Gastroesophageal sphincter (tissue), 4 donors: ENCODE measurements around the gene NUP107. TPM values are rescaled to one million over a fixed set of nuclear protein-coding genes. Genes with fewer than 3 reads are reported as not detected.

Source experiments
- ATAC-seq: fragments of 150-250 bp; one replicate; pipeline ENCODE4 v1.9.1; 2016; ENCODE audit warnings: mild to moderate bottlenecking, moderate library complexity
- H3K27ac ChIP-seq, 4 donors: fragments of 200-600 bp; sonication (generic) in 3 of 4; 1 replicate in 3 of 4; 2 replicates in 1 of 4; pipeline ENCODE4 v1.5.1; 2016 to 2019
- H3K27me3 ChIP-seq: fragments of 200-600 bp; sonication (generic); one replicate; pipeline ENCODE4 v1.5.1; 2019
- H3K36me3 ChIP-seq, 2 donors: fragments of 200-600 bp; sonication (generic); one replicate each; pipeline ENCODE4 v1.5.1; 2019; ENCODE audit warnings: control low read depth in 1 of 2
- H3K4me1 ChIP-seq, 3 donors: fragments of 200-600 bp; sonication (generic); 1 replicate in 2 of 3; 2 replicates in 1 of 3; pipeline ENCODE4 v1.5.1; 2016 to 2019; ENCODE audit warnings: control low read depth in 2 of 3
- H3K4me3 ChIP-seq, 2 donors: fragments of 200-600 bp; sonication (generic); one replicate each; pipeline ENCODE4 v1.5.1; 2019; ENCODE audit warnings: mild to moderate bottlenecking in 1 of 2, moderate library complexity in 1 of 2
- H3K9me3 ChIP-seq, 3 donors: fragments of 200-600 bp; sonication (generic); one replicate each; pipeline ENCODE4 v1.5.1; 2017 to 2019; ENCODE audit warnings: control low read depth in 2 of 3
- EP300 ChIP-seq: sonication (generic); formaldehyde crosslinking; IDR thresholded peaks from one replicate; pipeline ENCODE4 v1.6.1; 2017; ENCODE audit warnings: antibody characterized with exemption, mild to moderate bottlenecking
- POLR2A ChIP-seq, 2 donors: fragments of 450-650 bp; IDR thresholded peaks; one replicate each; pipeline ENCODE4 v1.6.1; 2017; ENCODE audit warnings: antibody characterized with exemption in 2 of 2, mild to moderate bottlenecking in 2 of 2, moderate library complexity in 1 of 2
- POLR2AphosphoS5 ChIP-seq: sonication (generic); formaldehyde crosslinking; IDR thresholded peaks from one replicate; pipeline ENCODE4 v1.6.1; 2017; ENCODE audit warnings: antibody characterized with exemption
- WGBS, 2 donors: methylation state at CpG; one replicate each; pipeline ENCODE4 v1.1.5; 2018; ENCODE audit warnings: low coverage in 1 of 2; 5-methylcytosine and 5-hydroxymethylcytosine counted together
- total RNA-seq, 4 donors: library from RNA; depleted of rRNA; stranded (reverse); fragments of >200 nt; gene quantifications; one replicate each; pipeline ENCODE4 v1.1.0, GENCODE V29; 2016
- TF ChIP-seq, protein P1 (sequence below), 4 experiments: fragments of 200-600 bp in 2 of 4; fragments of 450-650 bp in 2 of 4; sonication (generic) in 1 of 4; IDR thresholded peaks; one replicate each; pipeline ENCODE4 v1.5.1; 2017 to 2019; ENCODE audit warnings: antibody characterized with exemption in 4 of 4, mild to moderate bottlenecking in 2 of 4, moderate library complexity in 2 of 4

NUP107 gene
- total RNA-seq, 4 donors from 2014 or later = 28.4 to 46.7 (median 29.5) TPM

DNA sequence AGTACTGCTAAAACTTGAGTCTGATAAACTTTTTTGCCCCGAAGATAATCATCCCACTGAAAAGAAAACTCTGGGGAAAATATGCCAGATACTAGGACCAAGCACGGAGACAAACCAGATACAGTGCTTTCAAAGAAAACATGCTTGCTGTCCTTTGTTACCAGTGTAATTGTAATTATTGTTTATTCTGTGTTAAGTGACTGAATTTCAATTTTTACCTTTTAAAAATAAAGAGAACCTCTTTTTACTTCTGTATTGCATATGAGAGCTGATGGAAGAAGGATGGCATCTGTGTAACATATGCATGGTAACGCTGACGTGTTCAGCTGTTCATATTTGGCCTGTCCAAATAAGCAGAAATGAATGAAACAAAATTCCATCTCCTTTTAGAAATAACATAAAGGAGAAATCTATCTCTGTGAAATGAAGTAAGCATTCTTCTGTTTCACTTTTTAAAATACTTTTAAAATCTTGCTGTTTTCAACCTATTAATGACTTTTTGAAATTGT is 81.7 kb downstream of the NUP107 start:
- Histone ChIP-seq H3K27ac (no peak overlapping the region), H3K9me3 (no peaks in the 10 kb centered on the region), H3K36me3 (peaks cover 0 to 49% of the 10 kb centered on the region in 2 donors), H3K4me1 (no peaks in the 10 kb centered on the region), H3K4me3 (no peak overlapping the region), H3K27me3 (no peaks in the 10 kb centered on the region)
- no peak for TF ChIP-seq EP300
- no peak for ATAC-seq
- 70 to 76% methylated on average over 4 of the region's 4 CpGs for WGBS, 2 donors

DNA sequence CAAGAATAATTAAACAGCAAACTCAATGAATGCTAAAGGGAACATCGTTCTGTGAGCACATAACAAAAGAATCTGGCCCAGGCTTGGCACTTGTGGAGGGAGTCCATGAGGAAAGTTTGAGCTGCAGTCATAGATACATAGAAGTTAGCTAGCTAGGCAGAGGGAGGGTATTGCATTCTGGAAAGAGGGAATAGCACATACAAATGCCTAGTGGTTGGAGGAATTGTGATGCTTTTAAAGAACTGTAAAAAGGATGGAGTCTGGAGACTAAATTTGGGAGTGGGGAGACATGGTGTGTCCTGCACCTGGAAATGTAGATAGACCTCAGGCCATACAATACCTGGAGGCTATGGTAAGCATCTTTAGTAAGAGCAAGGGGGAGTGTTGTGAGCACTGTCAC is 83.2 kb downstream of the NUP107 start:
- Histone ChIP-seq H3K4me3 (no peak overlapping the region), H3K27ac (no peak overlapping the region), H3K27me3 (no peaks in the 10 kb centered on the region), H3K9me3 (no peaks in the 10 kb centered on the region), H3K4me1 (no peaks in the 10 kb centered on the region), H3K36me3 (peaks cover 0 to 34% of the 10 kb centered on the region in 2 donors)
- 92 to 100% methylated on average over 1 of the region's 1 CpG for WGBS, 2 donors
- no peak for TF ChIP-seq EP300
- no peak for TF ChIP-seq POLR2AphosphoS5
- TF ChIP-seq, protein P1, sequence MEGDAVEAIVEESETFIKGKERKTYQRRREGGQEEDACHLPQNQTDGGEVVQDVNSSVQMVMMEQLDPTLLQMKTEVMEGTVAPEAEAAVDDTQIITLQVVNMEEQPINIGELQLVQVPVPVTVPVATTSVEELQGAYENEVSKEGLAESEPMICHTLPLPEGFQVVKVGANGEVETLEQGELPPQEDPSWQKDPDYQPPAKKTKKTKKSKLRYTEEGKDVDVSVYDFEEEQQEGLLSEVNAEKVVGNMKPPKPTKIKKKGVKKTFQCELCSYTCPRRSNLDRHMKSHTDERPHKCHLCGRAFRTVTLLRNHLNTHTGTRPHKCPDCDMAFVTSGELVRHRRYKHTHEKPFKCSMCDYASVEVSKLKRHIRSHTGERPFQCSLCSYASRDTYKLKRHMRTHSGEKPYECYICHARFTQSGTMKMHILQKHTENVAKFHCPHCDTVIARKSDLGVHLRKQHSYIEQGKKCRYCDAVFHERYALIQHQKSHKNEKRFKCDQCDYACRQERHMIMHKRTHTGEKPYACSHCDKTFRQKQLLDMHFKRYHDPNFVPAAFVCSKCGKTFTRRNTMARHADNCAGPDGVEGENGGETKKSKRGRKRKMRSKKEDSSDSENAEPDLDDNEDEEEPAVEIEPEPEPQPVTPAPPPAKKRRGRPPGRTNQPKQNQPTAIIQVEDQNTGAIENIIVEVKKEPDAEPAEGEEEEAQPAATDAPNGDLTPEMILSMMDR (IDR thresholded peaks at IDR 0.05) = no peak
- no peak for TF ChIP-seq POLR2A (IDR thresholded peaks at IDR 0.05)
- no peak for ATAC-seq

DNA sequence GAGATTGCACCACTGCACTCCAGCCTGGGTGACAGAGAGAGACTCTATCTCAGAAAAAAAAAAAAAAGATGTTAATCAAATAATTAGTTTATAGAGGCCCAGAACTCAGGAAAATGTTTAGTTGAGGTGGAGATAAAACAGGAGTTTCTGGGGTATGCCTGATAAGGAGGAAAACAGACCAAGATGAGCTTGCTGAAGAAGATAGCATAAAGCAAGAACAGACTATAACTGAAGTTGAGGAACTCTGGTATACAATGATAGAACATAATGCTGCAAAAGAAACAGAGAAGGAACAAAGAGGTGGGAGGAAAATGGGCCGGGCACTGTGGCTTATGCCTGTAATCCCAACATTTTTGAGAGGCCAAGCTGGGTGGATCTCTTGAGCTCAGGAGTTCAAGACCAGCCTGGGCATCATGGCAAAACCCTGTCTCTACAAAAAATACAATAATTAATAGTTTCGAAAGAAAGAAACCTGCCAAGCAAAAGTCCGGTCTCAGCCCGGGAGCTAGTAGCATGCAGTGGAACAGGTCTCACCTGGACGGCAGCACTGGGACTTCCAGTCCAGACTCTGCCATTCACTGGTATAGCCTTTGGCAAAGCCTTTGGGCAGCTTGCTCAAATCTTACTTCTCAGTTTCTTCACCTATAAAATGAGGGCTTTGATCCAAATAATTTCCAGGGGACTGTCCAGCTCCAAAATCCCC is 84.6 kb downstream of the NUP107 start:
- no peak overlapping the region for H3K27ac ChIP-seq
- ATAC-seq = no peak
- no peak overlapping the region for H3K4me3 ChIP-seq
- H3K36me3 ChIP-seq = peaks cover 0 to 25% of the 10 kb centered on the region in 2 donors
- TF ChIP-seq POLR2A (IDR thresholded peaks at IDR 0.05) (no peak), POLR2AphosphoS5 (no peak), EP300 (no peak)
- TF ChIP-seq, protein P1 (IDR thresholded peaks at IDR 0.05) = no peak
- no peaks in the 10 kb centered on the region for H3K4me1 ChIP-seq
- no peaks in the 10 kb centered on the region for H3K9me3 ChIP-seq
- 87 to 94% methylated on average over 4 to 5 of the region's 5 CpGs for WGBS, 2 donors
- H3K27me3 ChIP-seq = no peaks in the 10 kb centered on the region

DNA sequence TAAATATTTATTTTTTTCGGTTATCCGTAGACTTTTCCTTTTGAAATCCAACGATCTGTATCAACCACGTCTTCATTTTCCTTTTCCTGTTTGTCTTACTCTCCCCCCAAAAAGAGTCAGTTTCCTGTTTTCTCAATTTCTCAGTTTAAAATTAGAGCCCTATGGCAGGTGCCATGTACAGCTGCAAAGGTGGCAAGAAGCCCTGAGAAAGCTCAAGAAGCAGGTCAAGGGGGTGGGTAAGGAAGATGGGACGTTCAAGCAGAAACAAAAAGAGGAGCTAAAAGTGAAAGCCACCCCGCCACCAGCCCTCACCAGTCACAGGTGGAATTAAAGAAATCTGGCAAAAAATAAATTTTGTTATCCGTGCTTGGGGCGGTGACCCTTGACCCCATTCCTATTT is 85.9 kb downstream of the NUP107 start:
- H3K36me3 ChIP-seq = peaks cover 0 to 11% of the 10 kb centered on the region in 2 donors
- H3K27me3 ChIP-seq = no peaks in the 10 kb centered on the region
- H3K27ac ChIP-seq = no peak overlapping the region
- H3K4me3 ChIP-seq = no peak overlapping the region
- H3K4me1 ChIP-seq = no peaks in the 10 kb centered on the region
- WGBS, 2 donors = 73 to 85% methylated on average over 5 to 8 of the region's 8 CpGs
- ATAC-seq = no peak
- H3K9me3 ChIP-seq = no peaks in the 10 kb centered on the region
- TF ChIP-seq EP300 = no peak
- TF ChIP-seq, protein P1 (IDR thresholded peaks at IDR 0.05) = no peak
- no peak for TF ChIP-seq POLR2AphosphoS5
- TF ChIP-seq POLR2A (IDR thresholded peaks at IDR 0.05) = no peak

DNA sequence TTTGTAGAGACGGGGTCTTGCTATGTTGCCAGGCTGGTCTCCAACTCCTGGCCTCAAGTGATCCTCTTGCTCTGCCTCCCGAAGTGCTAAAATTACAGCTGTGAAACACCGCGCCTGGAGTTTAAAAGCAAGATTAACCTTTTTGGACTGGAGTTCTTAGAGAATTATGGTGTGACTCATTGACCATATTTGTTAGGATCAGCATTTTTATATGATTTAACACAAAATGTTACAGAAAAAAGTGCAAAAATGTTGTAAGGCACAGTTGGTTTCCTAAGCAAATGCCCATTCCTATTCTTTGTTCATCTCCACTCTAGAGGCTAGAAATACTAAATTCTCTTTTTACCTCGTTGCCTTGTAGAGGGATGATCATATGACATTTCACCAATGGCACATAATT is 86.8 kb downstream of the NUP107 start:
- Histone ChIP-seq H3K27me3 (no peaks in the 10 kb centered on the region), H3K4me3 (no peak overlapping the region), H3K36me3 (peaks cover 0 to 8% of the 10 kb centered on the region in 2 donors), H3K9me3 (no peaks in the 10 kb centered on the region), H3K4me1 (no peaks in the 10 kb centered on the region), H3K27ac (no peak overlapping the region)
- no peak for ATAC-seq
- WGBS, 2 donors = 90 to 100% methylated on average over 4 to 5 of the region's 5 CpGs
- TF ChIP-seq, protein P1 (IDR thresholded peaks at IDR 0.05) = no peak
- no peak for TF ChIP-seq EP300
- no peak for TF ChIP-seq POLR2A (IDR thresholded peaks at IDR 0.05)
- no peak for TF ChIP-seq POLR2AphosphoS5
